DND-41 (cell line): ENCODE measurements around the gene PIN4.

Experiments
- CTCF ChIP-seq: IDR thresholded peaks from 2 replicates; pipeline ENCODE4 v1.5.1; 2012; ENCODE audit warnings: borderline replicate concordance, low read length, moderate library complexity, mild to moderate bottlenecking; ENCODE audit not compliant: poor library complexity, severe bottlenecking; ENCODE audit errors: extremely low read depth
- EZH2 ChIP-seq: IDR thresholded peaks from 3 replicates; pipeline ENCODE4 v1.6.1; 2012; ENCODE audit warnings: borderline replicate concordance, low read depth, mild to moderate bottlenecking, moderate library complexity, low read length, inconsistent platforms; ENCODE audit not compliant: severe bottlenecking

- no peak for TF ChIP-seq EZH2
- no peak for TF ChIP-seq CTCF
Observed at GRCh38 chrX:72169008-72169728, 12.4 kb upstream of the PIN4 start.
